LNCAP (cell line): ENCODE data around the gene MIGA1.

Experiments
- CTCF ChIP-seq: fragments of 450-650 bp; IDR thresholded peaks from 2 replicates; pipeline ENCODE4 v1.5.1; 2017; ENCODE audit warnings: mild to moderate bottlenecking

The MIGA1 gene

GRCh38 chr1:77891200-77891599, 111.8 kb downstream of the MIGA1 start:
- TF ChIP-seq CTCF, result no peak

- no peak for TF ChIP-seq CTCF
Observed at GRCh38 chr1:77899647-77900320, 120.3 kb downstream of the MIGA1 start.

- peak; percentile 90 for TF ChIP-seq CTCF
Observed at GRCh38 chr1:77900687-77901293, 121.3 kb downstream of the MIGA1 start.

DNA sequence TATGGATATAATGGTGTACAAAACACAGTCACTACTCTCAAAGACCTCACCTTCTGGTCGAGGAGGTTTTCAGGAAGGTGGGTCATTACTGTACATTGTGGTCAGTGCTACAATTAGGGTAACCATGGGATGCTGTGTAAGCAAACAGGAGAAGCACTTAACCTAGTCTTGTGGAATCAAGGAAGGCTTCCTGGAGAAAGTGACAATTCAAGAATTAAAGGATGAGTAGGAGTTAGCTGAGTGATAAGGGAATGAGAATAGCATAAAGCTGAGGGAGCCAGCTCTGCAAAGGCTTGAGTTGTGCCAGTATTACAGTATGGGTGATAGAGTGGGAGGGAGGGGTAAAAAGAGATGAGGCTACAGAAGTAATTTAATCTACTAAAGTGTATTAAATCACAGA, 126.2 kb downstream of the MIGA1 start:
- TF ChIP-seq CTCF, result no peak

- no peak for TF ChIP-seq CTCF
Observed at GRCh38 chr1:77906019-77906545, 126.6 kb downstream of the MIGA1 start.

DNA sequence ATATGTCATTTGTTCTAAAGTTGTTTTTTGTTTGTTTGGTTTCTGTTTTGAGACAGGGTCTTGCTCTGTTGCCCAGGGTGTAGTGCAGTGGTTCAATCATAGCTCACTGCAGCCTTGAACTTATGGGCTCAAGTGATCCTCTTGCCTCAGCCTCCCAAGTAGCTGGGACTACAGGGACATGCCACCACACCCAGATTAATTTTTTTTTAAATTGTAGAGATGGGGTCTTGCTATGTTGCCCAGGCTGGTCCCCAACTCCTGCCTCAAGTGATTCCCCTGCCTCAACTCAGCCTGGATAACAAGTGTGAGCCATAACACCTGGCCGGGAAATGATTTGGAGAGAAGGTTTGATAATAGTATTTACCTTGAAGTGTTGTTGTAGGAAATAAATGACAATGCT, 127.2 kb downstream of the MIGA1 start:
- TF ChIP-seq CTCF, result no peak

DNA sequence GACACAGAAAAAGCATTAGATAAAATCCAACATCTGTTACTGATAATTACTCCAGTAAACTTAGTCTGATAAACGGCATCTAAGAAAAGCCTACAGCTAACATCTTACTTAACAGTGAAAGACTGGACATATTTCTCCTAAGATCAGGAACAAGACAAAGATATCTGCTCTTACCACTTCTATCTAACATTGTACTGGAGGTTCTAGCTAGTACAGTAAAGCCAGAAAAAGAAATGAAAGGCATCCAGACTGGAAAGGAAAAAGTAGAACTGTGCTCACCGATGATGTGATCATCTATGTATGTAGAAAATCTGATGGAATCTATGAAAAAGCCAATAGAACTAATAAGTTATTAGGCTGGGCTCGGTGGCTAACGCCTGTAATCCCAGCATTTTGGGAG, 130.7 kb downstream of the MIGA1 start:
- no peak for TF ChIP-seq CTCF
